RWPE1 (cell line): ENCODE results near the gene USP51.
A peak's percentile ranks its signal among the peaks of the same experiment; 100 is the strongest.
"Not testable (repeated sequence)": the region's sequence is repeated elsewhere in the genome, so short reads cannot be mapped to it uniquely, and the experiment has no call there.

ENCODE experiments used
- CTCF ChIA-PET: fragments of 350-600 bp; sonication (Branson Sonifier 250); formaldehyde crosslinking; extraction: SDS; loops from one replicate; lab custom pipeline; 2021; lab: Yijun Ruan, JAX
- POLR2A ChIA-PET: fragments of 400-600 bp; formaldehyde crosslinking; extraction: SDS; loops from one replicate; lab custom pipeline; 2020; ENCODE audit warnings: antibody characterized with exemption; ENCODE audit not compliant: low non-redundant PET; lab: Yijun Ruan, JAX
- DNase-seq: peaks from one replicate; pipeline ENCODE4 v3.0.0; 2012; ENCODE audit warnings: low spot score
- H3K27ac ChIP-seq: fragments of 450-650 bp; 2 replicates; pipeline ENCODE4 v1.5.1; 2017
- CTCF ChIP-seq: fragments of 450-650 bp; conservative IDR thresholded peaks from 2 replicates; pipeline ENCODE4 v1.5.1; 2017; ENCODE audit warnings: low read depth, mild to moderate bottlenecking

USP51 gene

GRCh38 chrX:55507010-55507409 lies 17.4 kb upstream of the USP51 start:
- POLR2A ChIA-PET, DNase-seq, H3K27ac ChIP-seq, CTCF ChIA-PET: not testable (repeated sequence)

DNA sequence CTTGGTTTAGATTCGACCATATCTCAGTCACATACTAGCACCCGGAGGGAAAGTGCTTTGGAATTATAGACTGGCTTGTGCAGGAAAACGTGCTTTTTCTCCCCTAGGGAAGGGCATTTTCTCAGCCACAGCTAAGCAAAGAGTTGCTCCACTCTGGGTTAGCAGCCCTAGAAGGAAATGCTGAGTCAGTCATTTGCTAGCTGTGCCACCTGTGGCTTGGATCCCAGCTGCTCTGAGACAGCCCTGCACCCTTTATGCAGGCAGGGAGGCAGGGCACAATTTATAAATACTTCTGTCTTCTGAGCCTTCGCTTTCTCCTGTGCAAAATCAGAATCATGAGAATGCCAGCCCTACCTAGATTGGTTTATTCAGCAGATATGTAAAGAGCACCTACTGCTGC lies 1.3 kb upstream of the USP51 start:
- TF ChIP-seq CTCF = no peak
- no peak for DNase-seq
- H3K27ac ChIP-seq = no peak overlapping the region
- CTCF ChIA-PET = no interaction called here
- POLR2A ChIA-PET = no interaction called here

- CTCF ChIA-PET = no interaction called here
- POLR2A ChIA-PET = no interaction called here
- TF ChIP-seq CTCF = no peak
- no peak for DNase-seq
- no peak overlapping the region; the same call in 1 of the 2 replicates for H3K27ac ChIP-seq
Measured at GRCh38 chrX:55490121-55490520, 473 bp upstream of the USP51 start.

GRCh38 chrX:55488593-55489313 lies 895 bp downstream of the USP51 start:
- DNase-seq = peak; percentile 5
- no peak for TF ChIP-seq CTCF
- peak overlapping the region; percentile 76 for H3K27ac ChIP-seq
- ChIA-PET POLR2A (no interaction called here), CTCF (interaction anchor here (0.6 kb wide), 2 partner anchors 354 to 1362 kb away, joined by 3 to 6 read pairs; no protein-coding TSS in a partner anchor)

- DNase-seq = no peak
- ChIA-PET POLR2A (no interaction called here), CTCF (interaction anchor here (0.6 kb wide), 1 partner anchor 353 kb away, joined by 3 read pairs; no protein-coding TSS in a partner anchor)
- peak overlapping the region; percentile 76 for H3K27ac ChIP-seq
- TF ChIP-seq CTCF = no peak
Measured at GRCh38 chrX:55488006-55488592, 1.5 kb downstream of the USP51 start.

- no peak overlapping the region for H3K27ac ChIP-seq
- DNase-seq = no peak
- TF ChIP-seq CTCF = no peak
- CTCF ChIA-PET = no interaction called here
- POLR2A ChIA-PET = no interaction called here
Measured at GRCh38 chrX:55487143-55487542, 2.5 kb downstream of the USP51 start.

DNA sequence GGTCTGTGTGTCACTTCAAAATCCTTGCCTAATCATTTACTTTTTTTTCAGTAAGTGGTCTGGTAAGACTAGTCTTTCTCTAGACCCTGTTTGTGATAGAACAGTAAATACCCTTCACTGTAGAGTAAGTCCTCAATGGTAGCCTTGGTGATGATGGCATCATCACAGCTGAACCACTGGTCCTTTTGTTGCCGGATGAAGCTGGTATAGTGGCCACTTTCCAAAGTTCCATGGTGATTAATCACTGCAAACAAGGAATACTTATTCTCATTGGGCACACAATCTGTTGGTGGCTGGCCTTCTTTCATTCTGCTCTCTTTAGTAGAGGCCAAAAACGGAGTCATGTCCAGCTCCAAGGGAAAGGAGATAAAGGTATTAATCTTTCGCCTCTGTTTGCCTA lies 2.9 kb downstream of the USP51 start:
- POLR2A ChIA-PET = no interaction called here
- no peak for TF ChIP-seq CTCF
- CTCF ChIA-PET = no interaction called here

More for the DNA sequence above, 2.9 kb downstream of the USP51 start:
- no peak overlapping the region for H3K27ac ChIP-seq
- DNase-seq = no peak
